Measurements from ENCODE around the gene MIA3. TPM values are rescaled to one million over a fixed set of nuclear protein-coding genes. Genes with fewer than 3 reads are reported as not detected.

The MIA3 gene
- total and polyA plus RNA-seq, 9 of the 15 experiments (the other 6 are each of a cell fraction or from before 2014, with no cell fraction given): 21.6 to 89.4 (median 40.8) TPM

- peak; percentile 70; the same call in 1 of the 2 replicates for TF ChIP-seq ARID4B (CRISPR knock-in tag; IDR thresholded peaks at IDR 0.05)
- TF ChIP-seq ZBTB9 (CRISPR knock-in tag; IDR thresholded peaks at IDR 0.05): peak; percentile 79
- TF ChIP-seq NR1H2 (CRISPR knock-in tag; IDR thresholded peaks at IDR 0.05): no peak
- peak in 1 of 2 experiments; percentile 43; a peak in 1 of 4 replicates for TF ChIP-seq HDAC1 (IDR thresholded peaks at IDR 0.05)
- TF ChIP-seq BHLHE40 (IDR thresholded peaks at IDR 0.05; ENCODE audit: low read length): peak; percentile 17; the same call in 1 of the 2 replicates
- TF ChIP-seq REST (IDR thresholded peaks at IDR 0.05; ENCODE audit: borderline replicate concordance): no peak
- peak; percentile 49; the same call in 1 of the 2 replicates for TF ChIP-seq REST (CRISPR knock-in tag; IDR thresholded peaks at IDR 0.05; ENCODE audit: low read depth)
- TF ChIP-seq POLR2B (IDR thresholded peaks at IDR 0.05; ENCODE audit: low read depth, partially characterized antibody): peak; percentile 66
- TF ChIP-seq MITF (IDR thresholded peaks at IDR 0.05): peak; percentile 25; the same call in 1 of the 2 replicates
- TF ChIP-seq FUS (optimal IDR thresholded peaks at IDR 0.05; ENCODE audit: low read depth, low read length): peak; percentile 43
These were observed at the start of gene MIA3 (continued) for GRCh38 chr1:222618001-222618879.
